ENCODE measurements around the gene ADAMTSL2.
"Not testable (repeated sequence)": the region's sequence is repeated elsewhere in the genome, so short reads cannot be mapped to it uniquely, and the experiment has no call there.

The ADAMTSL2 gene

GRCh38 chr9:133554729-133555128 is 20.2 kb downstream of the ADAMTSL2 start:
- FAIRE-seq (no peak), DNase-seq (ENCODE audit: low spot score) (no peak)

DNA sequence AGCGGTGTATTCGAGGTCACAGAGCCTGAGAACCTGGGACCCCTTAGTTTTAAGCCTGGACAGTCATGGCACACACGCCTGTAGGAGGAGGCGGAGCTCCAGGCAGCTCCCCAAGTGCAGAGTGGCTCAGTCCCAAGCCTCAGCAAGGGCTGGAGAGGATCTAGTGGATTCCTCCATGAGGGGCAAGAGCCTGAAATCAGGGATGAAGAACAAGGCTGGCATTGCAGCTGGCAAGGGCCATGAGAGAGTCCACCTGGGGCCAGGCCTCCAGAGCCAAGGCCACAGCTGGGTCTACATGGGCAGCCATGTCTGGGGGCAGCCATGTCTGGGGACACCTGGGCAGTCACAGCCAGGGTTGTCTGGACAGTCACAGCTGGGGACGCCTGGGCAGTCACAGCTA is 21.9 kb downstream of the ADAMTSL2 start:
- DNase-seq (ENCODE audit: low spot score) (no peak), FAIRE-seq (no peak)

- FAIRE-seq (no peak), DNase-seq (ENCODE audit: low spot score) (no peak)
These were observed 23.1 kb downstream of the ADAMTSL2 start for GRCh38 chr9:133557581-133557980.

DNA sequence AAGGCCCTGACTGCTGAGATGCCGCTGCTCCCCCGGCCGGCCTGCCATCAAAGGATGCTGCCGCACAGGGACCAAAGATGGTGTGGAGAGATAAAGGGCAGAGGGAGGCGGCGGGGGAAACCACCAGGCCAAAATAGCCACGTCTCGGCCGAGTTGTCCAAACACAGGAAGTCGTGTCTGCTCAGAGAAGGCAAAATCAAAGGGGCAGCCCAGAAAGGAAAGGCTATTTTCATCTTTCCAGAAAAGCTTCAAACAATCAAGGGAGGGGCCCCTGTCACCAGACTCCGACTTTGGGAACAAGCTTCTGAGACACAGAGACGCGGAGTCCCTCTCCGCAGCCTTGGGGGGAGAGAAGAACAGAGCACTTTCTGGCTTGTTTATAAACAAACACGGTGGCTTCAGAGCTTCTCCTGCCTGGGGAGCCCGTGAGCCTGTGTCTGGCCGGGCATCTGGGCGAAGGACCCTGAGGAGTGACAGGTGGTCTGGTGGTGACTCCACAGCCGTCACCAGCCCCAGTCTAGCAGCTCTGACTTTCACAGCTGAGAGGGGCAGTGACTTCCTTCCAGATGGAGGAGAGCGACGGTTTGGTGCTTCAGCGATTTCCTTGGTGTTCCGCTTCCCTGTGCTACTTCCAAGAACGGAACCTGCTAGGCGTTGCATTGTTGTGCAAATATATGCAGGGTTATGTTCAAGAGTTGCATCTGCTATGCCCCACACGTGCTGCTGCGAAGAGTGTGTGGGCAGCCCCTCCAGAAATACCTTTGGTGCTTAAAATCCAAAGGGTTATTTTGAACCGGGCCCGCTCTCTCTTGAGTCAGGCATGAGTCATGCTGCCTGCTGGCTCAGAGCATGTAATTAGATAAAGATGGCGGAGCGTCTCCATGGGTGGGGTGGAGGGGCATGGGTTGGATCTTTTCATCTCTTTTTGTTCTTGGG is 24.0 kb downstream of the ADAMTSL2 start:
- FAIRE-seq, result no peak
- peak; percentile 79 for DNase-seq (ENCODE audit: low spot score)

DNA sequence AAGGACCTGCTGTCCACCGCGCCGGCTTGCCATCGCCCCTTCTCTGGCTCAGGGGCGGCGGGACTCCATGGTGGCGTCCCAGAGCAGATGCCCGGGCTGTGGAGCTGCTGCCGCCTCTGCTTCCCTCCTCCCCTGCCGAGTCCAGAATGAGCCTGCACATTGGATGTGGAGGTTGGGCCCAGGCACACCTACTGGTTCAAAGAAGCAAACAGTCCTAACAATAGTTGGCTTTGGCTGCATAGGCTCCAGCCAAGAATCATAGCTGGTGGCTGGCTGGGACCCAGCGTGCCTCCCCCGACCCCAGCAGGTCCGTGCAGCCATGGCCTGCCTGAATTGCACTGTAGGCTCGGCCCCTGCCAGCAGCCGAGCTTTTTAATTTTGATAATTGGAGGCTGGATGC is 25.8 kb downstream of the ADAMTSL2 start:
- DNase-seq (ENCODE audit: low spot score), result no peak
- no peak for FAIRE-seq

- FAIRE-seq (no peak), DNase-seq (ENCODE audit: low spot score) (no peak)
These were observed 26.4 kb downstream of the ADAMTSL2 start for GRCh38 chr9:133560944-133561343.

GRCh38 chr9:133561976-133562554 is 27.6 kb downstream of the ADAMTSL2 start:
- FAIRE-seq (no peak), DNase-seq (ENCODE audit: low spot score) (no peak)

GRCh38 chr9:133562611-133563290 is 28.2 kb downstream of the ADAMTSL2 start:
- FAIRE-seq, result no peak

DNA sequence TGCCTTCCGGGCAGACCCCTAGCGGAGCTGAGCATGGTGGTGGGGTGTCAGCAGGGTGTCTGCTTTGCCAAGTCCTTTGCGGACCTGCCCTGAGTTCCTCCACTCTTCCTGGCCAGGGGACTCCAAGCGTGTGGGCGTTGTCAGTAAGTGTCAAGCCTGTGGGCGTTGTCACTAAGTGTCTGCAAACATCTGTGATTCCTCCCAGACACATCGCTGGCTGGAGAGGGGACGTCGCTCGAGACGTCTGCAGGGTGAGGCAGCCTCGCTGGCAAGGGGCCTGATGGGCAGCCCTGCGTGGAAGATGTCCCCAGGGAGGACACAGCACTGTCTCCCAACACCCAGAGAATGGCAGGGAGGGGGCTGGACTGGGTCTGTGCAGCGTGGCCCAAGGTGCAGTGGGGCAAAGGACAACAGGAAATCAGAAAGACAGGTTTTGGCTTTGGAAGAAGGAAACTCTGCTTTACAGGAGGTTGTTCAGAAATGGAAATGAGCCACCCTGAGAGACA is 28.8 kb downstream of the ADAMTSL2 start:
- DNase-seq (ENCODE audit: low spot score), result peak; percentile 24
- no peak for FAIRE-seq

More at GRCh38 chr9:133562611-133563290, 28.2 kb downstream of the ADAMTSL2 start:
- DNase-seq (ENCODE audit: low spot score), result no peak

DNA sequence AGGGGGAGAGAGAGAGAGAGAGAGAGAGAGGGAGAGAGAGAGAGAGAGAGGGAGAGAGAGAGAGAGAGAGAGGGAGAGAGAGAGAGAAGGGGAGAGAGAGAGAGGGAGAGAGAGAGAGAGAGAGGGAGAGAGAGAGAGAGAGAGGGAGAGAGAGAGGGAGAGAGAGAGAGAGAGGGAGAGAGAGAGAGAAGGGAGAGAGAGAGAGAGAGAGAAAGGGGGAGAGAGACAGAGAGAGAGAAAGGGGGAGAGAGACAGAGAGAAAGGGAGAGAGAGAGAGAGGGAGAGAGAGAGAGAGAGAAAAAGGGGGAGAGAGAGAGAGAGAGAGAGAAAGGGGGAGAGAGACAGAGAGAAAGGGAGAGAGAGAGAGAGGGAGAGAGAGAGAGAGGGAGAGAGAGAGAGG is 29.3 kb downstream of the ADAMTSL2 start:
- FAIRE-seq; DNase-seq (ENCODE audit: low spot score): not testable (repeated sequence)

DNA sequence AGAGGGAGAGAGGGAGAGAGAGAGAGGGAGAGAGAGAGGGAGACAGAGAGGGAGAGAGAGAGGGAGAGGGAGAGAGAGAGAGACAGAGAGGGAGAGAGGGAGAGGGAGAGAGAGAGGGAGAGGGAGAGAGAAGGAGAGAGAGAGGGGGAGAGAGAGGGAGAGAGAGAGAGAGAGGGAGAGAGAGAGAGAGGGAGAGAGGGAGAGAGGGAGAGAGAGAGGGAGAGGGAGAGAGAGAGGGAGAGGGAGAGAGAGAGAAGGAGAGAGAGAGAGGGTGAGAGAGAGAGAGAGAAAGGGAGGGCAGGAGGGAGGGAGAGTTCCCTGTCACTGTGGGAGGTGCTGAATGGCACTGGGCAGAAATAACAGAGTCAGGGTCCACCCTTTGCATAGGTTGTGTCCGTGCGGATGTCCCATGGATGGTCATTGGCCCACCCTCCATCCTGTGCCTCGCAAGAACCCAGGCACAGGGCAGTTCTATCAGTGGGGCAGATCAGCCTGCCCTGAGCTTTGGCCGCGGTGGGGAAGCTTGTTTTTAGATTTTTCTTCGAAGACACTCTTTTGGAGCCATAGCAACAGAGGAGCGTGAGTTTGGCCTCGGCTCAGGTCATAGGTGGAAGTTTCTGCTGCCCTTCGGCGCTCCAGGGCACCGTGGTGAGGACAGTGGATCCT is 30.1 kb downstream of the ADAMTSL2 start:
- FAIRE-seq (no peak), DNase-seq (ENCODE audit: low spot score) (no peak)

DNA sequence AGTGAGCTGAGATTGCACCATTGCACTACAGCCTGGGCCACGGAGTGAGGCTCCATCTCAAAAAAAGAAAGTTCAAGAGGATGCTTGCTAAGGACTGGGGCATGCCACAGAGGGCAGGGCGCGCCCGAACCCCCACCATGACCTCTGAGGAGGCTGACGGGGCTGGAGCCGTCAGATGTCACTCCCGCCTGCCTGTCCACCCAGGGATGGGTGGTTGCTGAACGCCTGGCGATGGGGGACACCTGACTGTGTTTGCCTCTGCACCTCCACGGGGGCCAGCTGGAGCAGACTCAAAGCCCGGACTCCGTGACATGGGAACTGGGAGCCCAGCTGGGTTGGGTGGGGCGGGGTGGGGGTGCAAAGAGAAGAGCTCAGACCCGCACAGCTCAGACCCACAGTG is 31.9 kb downstream of the ADAMTSL2 start:
- DNase-seq (ENCODE audit: low spot score) (no peak), FAIRE-seq (no peak)

DNA sequence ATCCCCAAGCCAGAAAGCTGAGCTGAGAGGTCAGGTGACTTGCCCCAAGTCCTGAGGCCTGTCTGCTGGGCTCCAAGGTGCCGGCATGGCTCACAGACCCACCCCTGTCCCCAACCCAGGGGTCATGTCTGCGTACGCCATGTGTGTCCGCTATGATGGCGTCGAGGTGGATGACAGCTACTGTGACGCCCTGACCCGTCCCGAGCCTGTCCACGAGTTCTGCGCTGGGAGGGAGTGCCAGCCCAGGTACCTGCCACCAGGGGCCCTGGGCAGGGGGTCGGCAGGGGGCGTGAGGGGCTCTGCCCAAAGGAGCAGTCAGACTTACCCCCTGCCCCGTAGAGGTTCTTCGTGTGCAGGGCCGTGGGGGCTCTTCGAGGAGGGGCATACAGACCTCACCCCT is 32.3 kb downstream of the ADAMTSL2 start:
- no peak for DNase-seq (ENCODE audit: low spot score)
- FAIRE-seq, result no peak

- no peak for DNase-seq (ENCODE audit: low spot score)
- no peak for FAIRE-seq
These were observed 33.7 kb downstream of the ADAMTSL2 start for GRCh38 chr9:133568186-133568585.

DNA sequence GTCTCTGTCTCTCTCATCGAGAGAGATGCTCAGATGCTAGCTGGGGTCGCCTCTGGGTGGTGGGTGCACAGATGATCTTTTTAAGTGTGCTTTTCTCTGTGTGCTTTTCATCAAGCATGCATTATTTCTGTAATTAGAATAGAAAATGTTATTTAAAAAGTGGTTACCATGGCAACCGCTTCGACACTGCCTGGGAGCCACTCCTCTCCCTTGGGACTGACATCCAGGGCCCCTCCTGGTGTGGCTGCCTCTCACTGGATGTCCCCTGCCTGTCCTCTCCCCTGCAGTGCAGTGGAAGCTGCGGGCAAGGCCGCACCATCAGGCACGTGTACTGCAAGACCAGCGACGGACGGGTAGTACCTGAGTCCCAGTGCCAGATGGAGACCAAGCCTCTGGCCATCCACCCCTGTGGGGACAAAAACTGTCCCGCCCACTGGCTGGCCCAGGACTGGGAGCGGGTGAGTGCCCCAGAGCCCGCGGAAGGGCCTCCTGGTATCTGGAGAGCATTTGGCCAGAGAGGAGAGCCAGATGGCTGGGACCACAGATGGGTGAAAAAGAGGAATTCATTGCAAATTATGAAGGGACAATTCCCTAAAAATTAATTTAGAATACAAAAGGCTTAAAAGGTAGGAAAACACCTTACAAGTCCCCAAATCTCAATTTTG is 34.7 kb downstream of the ADAMTSL2 start:
- FAIRE-seq (no peak), DNase-seq (ENCODE audit: low spot score) (no peak)

DNA sequence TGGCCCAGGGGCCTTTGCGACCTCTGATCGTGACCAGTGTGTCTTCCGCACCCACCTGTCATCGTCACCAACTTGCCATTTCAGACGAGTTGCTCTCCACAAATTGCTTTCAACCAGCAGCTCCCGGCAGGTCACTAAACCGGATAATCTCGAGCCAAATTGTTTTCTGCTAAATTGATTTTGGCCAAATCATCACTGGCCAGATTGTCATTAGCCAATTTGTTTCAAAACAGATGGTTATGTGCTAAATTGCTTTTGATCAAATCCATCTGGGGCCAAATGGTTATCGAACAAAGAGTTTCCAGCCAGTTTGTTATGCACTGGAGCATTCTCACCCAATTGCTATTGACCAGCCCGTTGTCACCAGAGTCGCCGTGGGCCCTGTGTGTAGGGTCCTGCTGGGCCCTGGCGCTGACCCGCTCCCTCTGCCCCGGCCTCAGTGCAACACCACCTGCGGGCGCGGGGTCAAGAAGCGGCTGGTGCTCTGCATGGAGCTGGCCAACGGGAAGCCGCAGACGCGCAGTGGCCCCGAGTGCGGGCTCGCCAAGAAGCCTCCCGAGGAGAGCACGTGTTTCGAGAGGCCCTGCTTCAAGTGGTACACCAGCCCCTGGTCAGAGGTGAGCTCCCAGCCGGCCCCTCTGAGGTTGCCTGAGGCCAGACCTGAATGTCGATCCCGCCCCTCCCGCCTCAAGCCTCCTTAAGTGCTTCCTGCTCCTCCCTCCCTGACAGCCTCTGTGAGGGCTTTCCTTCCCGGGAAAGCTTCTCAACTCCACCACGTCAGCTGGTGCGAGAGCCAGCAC is 35.6 kb downstream of the ADAMTSL2 start:
- no peak for FAIRE-seq
- DNase-seq (ENCODE audit: low spot score), result no peak

DNA sequence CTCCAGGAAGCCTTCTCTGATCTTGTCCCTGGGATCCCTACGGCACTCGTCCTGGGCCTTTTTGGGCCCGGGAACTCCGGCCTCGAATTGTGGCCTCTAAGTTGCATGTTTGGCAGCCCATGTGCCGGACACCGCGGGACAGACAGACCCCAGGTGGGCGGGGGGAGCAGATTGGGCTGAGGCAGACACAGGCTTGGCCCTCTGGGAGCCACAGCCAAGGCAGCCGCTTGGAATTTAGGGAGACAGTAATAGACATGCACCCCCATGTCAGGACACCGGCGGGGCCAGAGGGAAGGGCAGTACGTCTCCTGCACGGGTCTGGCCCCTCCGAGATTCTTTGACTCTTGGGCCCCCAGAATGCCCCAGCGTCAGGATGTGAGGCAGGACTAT is 36.2 kb downstream of the ADAMTSL2 start:
- DNase-seq (ENCODE audit: low spot score), result no peak
- no peak for FAIRE-seq

DNA sequence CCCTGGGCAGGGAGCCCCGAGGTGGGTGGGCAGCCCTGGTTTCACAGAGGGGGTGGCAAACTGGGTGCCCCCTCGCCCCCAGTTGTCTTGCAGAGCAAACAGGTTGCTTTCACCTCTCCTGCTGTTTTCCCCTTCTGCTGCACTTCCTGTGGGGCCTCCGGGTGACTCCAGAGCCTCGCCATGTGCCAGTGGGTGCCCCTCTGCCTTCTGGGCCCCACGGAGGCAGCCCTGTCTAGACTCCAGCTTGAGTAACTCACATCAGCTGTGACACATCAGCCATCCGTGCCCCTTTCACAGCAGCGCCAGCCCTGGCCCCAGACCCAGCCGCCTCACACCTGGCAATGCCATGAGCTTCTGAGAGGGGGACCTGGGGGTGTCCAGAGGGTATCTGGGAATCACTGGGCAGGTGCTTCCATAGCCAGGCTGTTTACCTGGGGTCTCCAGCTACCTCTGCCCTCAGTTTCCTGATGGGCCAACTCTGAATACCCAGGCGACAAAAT is 36.9 kb downstream of the ADAMTSL2 start:
- DNase-seq (ENCODE audit: low spot score) (no peak), FAIRE-seq (no peak)

- FAIRE-seq, result no peak
- no peak for DNase-seq (ENCODE audit: low spot score)
These were observed 37.5 kb downstream of the ADAMTSL2 start for GRCh38 chr9:133571896-133572595.

Data from urothelium cell line (cell line).